Stimulated activated CD4-positive, alpha-beta T cell treated with anti-CD3 and anti-CD28 coated beads, Interleukin-15, amount 100 ng/mL, for 48 hours (primary cell): ENCODE data around the gene KCNQ5.
"Not testable (repeated sequence)": the region's sequence is repeated elsewhere in the genome, so short reads cannot be mapped to it uniquely, and the experiment has no call there.

Experiments used
- DNase-seq, 2 donors: peaks; one replicate each; pipeline ENCODE4 v3.0.0-alpha.2; 2020; ENCODE audit warnings: low read depth in 2 of 2

The KCNQ5 gene

GRCh38 chr6:72841195-72841594 is 219.3 kb downstream of the KCNQ5 start:
- DNase-seq, result no peak

DNA sequence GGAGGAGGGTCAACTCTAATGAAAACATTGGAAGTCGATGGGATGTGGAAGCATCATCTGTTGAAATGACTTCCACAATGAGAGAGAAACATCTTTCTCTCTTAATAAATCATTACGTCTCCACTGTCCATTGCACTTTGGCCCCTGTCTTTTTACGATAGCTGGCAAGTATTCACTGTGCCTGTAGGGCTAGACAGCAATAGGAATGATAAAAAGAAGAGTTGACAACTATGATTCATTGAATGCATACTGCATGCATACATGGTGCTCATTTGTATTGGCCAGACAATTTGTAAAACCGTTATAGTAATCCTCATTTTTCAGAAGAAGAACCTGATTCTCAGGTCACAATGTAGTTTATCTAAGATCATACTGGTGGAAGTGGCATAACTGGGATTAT is 220.3 kb downstream of the KCNQ5 start:
- DNase-seq, result no peak

DNA sequence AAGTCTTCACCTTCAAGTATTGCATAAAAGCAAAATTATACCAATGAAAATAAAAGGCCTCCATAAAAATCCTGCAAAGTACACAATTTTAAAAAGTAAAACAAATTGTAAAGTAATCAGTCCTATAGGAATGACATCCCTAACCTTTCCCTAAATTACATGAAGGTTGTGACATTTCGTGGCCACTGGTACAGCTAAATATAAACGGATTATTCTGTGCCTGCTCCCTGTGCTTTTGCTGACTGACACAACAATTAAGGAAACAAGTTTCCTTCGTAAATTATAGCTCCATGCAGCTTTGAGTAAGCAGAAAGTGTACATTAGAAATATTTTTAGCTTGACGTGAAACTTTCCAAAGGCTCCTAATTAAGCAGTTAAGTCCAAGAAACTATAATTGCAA is 222.8 kb downstream of the KCNQ5 start:
- DNase-seq, result no peak

DNA sequence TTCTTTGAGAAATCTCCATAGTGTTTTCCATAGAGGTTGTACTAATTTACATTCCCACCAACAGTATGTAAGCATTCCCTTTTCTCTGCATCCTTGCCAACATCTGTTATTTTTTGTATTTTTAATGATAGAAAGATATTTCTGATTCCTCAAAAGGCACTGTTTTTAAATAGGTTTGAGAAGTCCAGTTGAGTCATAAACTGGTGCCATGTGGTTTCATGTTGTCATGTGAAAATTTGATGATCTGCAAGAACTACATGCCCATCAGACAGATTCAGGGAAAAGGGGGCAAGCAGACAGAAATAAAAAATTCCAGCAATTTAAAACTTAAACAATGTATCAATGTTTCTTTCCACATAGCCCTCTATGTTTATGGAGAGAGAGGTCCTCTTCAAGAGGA is 227.5 kb downstream of the KCNQ5 start:
- no peak for DNase-seq

GRCh38 chr6:72850040-72850439 is 228.2 kb downstream of the KCNQ5 start:
- DNase-seq, result no peak

- no peak for DNase-seq
These were observed 228.6 kb downstream of the KCNQ5 start for GRCh38 chr6:72850469-72850868.

DNA sequence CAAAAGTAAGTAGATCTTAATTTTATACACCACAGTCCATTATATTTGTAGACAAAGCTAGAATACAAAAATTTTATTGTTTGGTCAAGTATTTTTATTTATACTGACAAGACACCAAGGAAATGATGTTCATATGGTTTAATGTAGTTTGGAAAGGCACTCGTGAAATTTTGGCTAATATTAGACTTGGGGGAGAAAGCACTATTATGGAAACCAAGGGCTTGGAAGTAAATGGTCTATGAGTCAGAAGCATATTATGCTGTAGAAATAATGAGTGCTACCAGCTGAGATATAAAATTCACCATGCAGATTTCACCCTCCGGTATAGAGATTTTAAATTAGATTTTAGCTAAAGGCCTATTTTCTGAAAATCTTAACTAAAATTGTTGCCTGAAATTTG is 233.6 kb downstream of the KCNQ5 start:
- no peak for DNase-seq

GRCh38 chr6:72856801-72857200 is 234.9 kb downstream of the KCNQ5 start:
- DNase-seq, result no peak

DNA sequence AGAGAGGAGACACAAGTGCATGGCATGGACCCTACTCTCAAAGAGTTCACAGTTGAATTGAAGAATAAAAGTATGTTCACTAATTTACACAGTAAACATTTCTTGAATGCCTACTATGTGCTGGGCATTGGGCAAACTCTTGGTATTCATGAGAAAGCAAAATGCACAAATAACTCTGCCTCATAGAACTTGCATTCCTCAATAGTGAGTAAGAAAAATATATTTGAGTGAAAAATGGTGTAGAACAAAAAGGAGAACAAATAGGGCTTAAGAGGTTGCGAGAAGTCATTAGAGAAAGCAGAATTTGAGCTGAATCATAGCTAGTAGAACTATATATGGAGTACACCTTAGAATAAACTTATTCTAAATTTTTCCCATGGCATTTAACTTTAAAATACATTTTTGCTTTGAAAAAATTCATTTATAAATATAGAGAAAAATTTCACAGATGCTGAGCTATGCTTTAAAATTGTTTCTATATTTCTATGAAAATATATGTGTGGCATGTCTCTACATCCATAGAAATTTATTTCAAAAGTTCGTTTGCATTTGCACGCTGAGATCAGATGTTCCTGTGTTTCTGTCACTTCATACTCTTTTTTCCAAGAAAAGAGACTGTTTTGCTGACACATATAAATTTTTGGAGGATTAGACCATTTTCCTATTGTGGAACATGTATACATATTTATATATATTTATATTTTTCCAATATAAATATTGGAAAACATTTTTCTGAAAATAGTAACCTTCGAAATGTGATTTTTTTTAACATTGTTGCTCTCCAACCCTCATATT is 236.1 kb downstream of the KCNQ5 start:
- DNase-seq, result no peak

- no peak for DNase-seq
These were observed 239.2 kb downstream of the KCNQ5 start for GRCh38 chr6:72861059-72861458.

DNA sequence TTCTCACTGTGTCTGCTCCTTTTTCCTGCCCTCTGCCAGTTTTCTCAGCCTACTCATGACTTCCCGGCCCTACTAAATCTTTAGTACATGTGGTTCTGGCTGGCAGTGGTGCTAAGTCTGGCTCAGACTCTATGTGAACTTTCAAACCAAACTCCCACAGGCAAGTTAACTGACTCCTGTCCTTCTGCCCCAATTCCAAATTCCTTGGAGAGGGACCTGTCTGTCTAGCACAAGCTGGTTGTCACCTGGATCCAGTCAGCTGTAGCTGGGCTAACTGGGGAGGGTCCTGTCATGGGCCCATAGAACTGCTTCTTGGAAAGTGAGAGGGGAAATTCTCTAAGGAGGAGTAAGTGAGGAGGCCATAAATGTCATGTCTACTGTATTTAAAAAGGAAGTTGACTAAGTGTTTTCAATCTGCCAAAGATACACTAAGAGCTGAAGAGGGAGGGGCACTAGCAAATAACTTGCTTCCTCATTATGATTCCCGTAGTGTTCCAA is 240.1 kb downstream of the KCNQ5 start:
- no peak for DNase-seq

DNA sequence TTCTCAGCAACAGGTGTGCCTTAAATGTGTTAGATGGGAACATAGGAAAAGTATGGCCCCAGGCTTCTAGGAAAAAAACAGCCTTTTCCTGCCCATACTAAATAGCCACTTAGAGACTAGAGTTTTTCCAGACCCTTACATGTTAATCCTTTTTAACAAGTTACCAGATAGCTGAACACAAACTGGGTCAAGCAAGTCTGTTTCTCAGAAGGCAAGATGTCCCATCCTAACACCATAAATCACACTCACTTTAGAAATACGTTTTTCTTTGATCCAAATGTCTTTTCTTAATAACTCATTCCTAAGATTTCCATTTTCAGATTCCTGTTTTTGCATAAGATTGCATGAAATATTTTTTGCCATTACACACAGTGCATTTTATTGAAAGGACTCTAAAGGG is 241.3 kb downstream of the KCNQ5 start:
- no peak for DNase-seq

- DNase-seq, result no peak
These were observed 242.4 kb downstream of the KCNQ5 start for GRCh38 chr6:72864236-72864635.

DNA sequence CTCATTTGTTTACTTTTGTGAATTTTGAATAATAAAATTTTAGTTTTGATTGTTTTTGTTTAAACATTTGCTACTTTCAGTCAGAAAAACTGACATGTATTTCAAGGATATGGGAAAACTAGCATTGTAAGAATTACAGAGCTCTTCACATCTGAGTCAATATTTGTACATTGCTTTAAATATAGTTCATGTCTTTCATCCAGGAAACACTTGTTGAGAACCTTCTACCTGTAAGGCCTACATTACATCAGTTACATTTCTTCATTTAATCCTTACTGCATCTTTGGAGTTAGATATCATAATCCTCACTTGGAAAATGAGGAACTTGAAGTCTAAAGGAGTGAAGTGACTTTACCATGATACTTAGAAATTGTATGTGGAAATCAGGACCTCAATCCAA is 242.9 kb downstream of the KCNQ5 start:
- no peak for DNase-seq

DNA sequence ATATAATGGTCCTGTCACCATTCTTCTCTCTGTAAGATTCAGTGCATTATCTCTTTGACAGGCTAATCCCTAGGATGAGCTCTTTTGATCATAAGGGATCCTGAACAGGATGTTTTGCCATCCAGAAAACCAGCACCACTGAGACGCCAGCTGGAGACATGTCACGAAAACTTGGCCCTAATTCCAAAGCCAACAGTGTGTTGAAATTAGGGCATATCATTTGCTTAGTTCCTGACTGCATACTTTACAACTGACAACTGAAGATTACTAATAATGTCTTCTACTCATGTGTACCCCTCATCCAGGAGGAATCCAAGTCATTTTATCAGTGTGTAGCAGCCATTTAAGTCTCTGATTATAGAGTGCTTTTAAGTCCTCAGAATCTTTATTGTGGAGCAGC is 243.6 kb downstream of the KCNQ5 start:
- no peak for DNase-seq

- no peak for DNase-seq
These were observed 247.8 kb downstream of the KCNQ5 start for GRCh38 chr6:72869621-72870020.

- no peak for DNase-seq
These were observed 251.6 kb downstream of the KCNQ5 start for GRCh38 chr6:72873433-72873832.

GRCh38 chr6:72876256-72876655 is 254.4 kb downstream of the KCNQ5 start:
- DNase-seq, result no peak

DNA sequence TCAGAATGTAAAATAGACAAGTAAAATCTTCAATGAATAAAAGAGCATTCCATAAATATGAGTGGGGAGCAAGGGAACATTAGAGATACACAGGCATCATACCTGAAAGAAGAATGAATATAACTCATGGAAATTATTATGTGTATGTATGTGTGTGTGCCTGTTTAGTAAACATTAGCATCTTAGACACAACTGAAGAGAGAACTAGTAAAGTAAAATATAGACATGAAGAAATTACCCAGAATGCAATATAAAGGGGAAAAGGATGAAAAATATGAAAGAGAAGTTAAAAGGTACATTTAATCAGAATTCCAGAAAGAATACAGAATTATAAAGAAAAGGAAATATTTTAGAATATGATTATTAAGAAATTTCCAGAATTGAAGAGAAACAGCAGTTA is 264.3 kb downstream of the KCNQ5 start:
- no peak for DNase-seq

DNA sequence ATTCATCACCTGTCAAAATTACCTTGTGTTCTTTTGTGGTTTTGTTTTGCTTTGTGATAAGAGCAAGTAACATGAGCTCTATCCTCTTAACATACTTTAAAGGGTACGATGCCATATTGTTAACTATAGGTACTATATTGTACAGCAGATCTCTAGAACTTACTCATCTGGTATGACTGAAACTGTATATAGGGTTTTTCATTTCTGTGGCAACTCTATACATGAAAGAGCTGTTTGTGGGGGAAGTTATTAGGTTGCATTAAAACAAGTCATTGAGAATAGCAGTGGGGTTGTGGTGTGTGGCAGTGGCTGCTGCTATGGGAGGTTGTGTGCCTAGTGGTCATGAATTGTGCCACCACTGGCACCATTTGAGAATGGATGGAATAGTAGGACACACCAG is 268.4 kb downstream of the KCNQ5 start:
- no peak for DNase-seq

DNA sequence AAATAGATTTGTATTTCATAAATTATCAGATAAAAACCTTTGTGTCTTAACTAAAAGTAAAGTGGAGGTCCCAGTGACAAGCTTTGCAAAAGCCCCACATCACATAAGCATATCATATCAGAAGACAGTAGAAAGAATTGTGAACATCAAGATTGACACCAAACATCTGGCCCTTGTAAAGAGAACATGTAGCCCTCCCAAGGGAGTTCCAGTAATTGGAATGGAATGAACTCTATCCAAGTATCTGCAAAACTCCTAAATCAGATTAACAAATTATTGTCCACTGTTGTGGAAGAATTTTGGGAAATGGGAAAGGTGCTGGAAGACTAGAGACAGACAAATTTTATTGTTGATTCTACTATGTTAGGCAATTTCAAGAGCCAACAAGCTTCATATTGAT is 268.8 kb downstream of the KCNQ5 start:
- no peak for DNase-seq

- no peak for DNase-seq
These were observed 271.0 kb downstream of the KCNQ5 start for GRCh38 chr6:72892901-72893300.

GRCh38 chr6:72894091-72894490 is 272.2 kb downstream of the KCNQ5 start:
- no peak for DNase-seq

- DNase-seq, result not testable (repeated sequence)
These were observed 276.4 kb downstream of the KCNQ5 start for GRCh38 chr6:72898313-72898712.
